ENCODE results near the gene ASB13. TPM values are rescaled to one million over a fixed set of nuclear protein-coding genes. Genes with fewer than 3 reads are reported as not detected.
A peak's percentile ranks its signal among the peaks of the same experiment; 100 is the strongest.
"Not testable (repeated sequence)": the region's sequence is repeated elsewhere in the genome, so short reads cannot be mapped to it uniquely, and the experiment has no call there.

The ASB13 gene
- total RNA-seq, 1 experiment from 2014 or later: 17.4 TPM

GRCh38 chr10:5625992-5626777 lies 40.2 kb downstream of the ASB13 start:
- no peak for DNase-seq (ENCODE audit: low read depth)

- no peak for DNase-seq (ENCODE audit: low read depth)
Observed at GRCh38 chr10:5624701-5625100, 41.7 kb downstream of the ASB13 start.

DNA sequence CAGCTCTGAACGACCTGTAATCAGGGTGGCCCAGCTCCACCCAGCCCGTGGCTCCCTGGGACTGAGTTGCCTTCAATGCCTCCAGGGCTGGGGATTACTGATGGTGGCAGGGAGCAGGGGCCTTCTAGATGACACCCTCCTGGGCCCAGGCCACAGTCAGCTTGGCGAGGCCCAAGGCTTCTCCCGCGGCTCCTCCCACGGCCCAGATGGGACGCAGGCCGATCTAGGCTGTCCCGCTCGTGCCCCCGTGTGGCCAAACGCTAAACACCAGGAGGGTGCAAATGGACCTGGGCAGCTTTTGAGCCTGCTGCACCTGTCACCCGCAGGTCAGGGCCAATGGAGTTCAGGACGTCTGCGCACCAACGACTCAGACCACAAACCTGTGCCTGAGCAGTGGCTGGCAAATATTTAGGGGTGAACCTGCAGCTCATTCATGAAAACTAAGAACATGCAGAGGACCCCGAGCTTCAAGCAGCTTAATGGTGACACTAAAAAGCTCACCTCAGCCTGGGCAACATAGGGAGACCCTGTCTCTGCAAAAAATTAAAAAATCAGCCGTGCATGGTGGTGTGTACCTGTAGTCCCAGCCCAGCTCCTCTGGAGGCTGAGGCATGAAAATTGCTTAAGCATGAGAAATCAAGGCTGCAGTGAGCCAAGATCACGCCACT lies 43.2 kb downstream of the ASB13 start:
- DNase-seq (ENCODE audit: low read depth): peak; percentile 68

- no peak for DNase-seq (ENCODE audit: low read depth)
Observed at GRCh38 chr10:5622186-5622960, 44.0 kb downstream of the ASB13 start.

DNA sequence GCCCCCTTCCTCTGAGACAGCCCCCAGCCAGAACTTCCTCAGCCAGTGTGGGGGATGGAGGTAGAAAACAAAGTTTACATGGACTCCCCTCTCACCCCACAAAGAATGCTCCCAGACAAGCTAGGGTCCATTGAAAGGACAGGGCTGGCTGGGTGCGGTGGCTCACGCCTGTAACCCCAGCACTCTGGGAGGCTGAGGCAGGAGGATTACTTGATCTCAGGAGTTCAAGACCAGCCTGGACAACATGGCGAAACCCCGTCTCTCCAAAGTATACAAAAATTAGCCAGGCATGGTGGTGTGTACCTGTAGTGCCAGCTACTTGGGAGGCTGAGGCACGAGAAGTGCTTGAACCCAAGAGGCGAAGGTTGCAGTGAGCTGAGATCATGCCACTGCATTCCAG lies 45.0 kb downstream of the ASB13 start:
- DNase-seq (ENCODE audit: low read depth): not testable (repeated sequence)

DNA sequence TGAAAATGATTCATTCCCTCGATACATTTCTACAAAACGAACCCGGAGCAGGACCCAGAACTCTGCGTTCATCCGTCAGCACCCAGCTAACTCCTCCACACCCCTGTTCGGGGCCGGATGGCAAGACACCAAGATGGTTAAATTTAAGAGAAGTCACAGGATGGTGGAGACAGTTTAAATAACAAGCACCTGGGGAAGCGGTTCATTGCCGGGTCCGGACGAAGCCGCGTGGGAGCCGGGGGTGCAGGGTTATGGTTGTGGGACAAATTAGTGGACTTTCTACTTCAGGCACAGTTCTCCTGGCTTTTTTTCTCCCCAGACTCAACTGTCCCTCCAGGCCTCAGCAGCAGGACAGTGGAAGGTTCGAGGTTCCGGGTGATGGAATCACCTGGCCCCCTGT lies 45.4 kb downstream of the ASB13 start:
- no peak for DNase-seq (ENCODE audit: low read depth)

DNA sequence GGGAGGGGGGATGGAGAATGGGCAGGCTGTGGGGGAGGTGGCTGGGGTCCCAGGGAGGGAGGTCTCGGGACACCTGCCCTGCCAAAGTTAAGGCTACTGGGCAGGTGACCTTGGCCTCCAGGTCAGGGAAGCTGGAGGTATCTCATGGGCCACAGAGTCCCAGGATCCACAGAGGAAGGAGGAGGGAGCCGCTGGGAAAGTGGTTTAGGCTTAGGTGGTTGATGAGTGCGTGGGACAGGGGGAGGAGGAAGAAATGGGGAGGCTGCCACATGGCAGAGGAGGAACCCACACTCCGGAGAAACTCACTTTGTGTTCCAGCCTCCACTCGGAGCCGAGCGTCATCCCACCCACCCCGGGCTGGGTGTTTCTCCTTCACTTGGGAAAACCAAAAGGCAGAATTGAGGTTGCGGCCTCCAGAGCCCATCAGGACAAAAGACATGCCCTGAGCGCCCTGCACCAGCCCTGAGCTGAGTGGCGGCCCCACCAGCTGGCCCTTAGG lies 46.1 kb downstream of the ASB13 start:
- DNase-seq (ENCODE audit: low read depth): no peak

- no peak for DNase-seq (ENCODE audit: low read depth)
Observed at GRCh38 chr10:5619362-5620211, 46.8 kb downstream of the ASB13 start.

DNA sequence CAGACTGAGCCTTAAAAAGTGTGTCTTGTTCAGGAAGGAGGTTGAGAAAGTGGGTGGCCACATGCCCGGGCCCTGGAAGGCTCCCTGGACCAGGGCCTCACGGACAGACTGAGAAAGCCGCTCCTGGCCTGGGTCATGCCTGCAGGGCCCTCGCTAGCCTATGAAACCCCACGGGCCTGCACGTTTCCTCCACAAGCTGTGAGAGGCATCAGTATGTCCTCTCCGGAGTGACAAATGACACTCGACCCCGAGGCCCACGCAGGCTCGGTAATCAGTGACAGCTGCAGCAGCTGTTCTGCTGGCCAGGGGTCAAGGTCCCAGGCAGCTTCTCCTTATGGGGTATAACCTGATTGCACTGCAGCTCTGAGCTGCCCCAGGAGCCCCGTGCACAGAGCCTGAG lies 47.6 kb downstream of the ASB13 start:
- DNase-seq (ENCODE audit: low read depth): no peak

DNA sequence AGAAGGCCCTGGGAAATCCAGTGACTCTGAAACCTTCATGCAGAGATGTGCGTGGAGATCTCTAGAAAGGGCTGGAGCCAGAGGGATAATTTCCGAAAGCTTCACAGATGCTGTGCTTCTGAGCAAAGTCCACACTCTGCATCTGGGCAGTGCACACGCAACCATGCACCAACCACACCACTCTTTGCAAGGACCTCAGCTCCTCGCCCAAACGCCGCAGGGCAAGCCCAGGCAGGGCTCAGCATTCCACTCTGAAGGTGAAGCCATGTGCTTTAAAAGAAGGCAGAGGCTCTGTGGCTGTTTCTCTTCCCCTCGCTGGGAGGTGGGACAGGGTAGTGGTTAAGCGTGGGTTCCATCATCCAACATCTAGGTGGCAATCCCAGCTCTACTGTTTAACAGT lies 48.4 kb downstream of the ASB13 start:
- DNase-seq (ENCODE audit: low read depth): no peak

- no peak for DNase-seq (ENCODE audit: low read depth)
Observed at GRCh38 chr10:5617521-5617920, 48.9 kb downstream of the ASB13 start.

- no peak for DNase-seq (ENCODE audit: low read depth)
Observed at GRCh38 chr10:5616836-5617235, 49.6 kb downstream of the ASB13 start.

GRCh38 chr10:5616046-5616445 lies 50.3 kb downstream of the ASB13 start:
- DNase-seq (ENCODE audit: low read depth): no peak

DNA sequence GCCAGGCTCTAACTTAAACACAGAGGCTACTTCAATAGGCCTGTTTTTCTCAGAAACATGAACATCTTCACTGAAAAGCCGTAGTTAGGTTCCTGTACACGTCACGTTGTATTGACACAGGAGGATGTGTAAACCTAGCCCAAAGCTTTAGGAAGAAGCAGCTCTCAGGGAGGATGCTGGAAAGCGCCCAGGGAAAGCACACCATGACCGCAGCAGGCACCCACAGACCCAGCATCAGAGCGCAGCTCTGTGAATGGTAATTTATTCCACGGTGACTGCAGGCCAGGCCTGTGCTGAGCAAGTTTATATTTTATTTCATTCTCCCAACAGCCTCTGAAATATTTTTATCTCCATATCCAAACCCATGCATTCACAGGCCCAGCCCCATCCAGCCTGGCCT lies 51.1 kb downstream of the ASB13 start:
- DNase-seq (ENCODE audit: low read depth): peak; percentile 46

- DNase-seq (ENCODE audit: low read depth): no peak
Observed at GRCh38 chr10:5614155-5614721, 52.2 kb downstream of the ASB13 start.

- no peak for DNase-seq (ENCODE audit: low read depth)
Observed at GRCh38 chr10:5613481-5614154, 52.8 kb downstream of the ASB13 start.

GRCh38 chr10:5611899-5612680 lies 54.3 kb downstream of the ASB13 start:
- peak; percentile 53 for DNase-seq (ENCODE audit: low read depth)

DNA sequence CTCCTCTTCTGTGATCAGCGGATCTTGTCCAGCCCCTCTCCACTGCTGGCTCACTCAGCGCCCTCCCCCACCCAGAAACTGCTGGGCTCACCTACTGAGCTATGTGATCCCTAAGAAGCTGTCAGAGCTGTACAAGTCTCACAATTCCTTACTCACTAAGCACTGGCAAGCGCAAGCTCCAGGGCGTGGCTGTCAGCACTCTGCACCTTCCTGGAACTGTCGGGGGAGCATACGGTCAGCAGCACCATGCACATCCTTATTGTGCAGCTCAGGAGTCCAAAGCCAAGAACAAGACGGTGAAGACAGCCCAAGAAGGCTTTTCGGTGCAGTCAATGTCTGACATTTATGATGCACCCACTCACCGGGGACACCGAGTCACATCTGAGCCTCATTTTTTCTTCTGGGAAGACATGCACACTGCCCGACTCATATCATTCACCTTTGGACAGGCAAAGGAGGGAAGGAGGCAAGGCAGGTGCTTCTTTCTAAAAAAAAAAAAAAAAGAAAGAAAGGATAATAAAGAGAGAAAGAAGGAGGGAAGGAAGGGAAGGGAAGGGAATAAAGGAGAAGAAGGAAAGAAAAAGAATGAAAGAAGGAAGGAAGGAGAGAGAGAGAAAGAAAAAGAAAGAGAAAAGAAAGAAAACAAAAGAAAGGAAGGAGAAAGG lies 56.3 kb downstream of the ASB13 start:
- DNase-seq (ENCODE audit: low read depth): no peak
